AG09319 (cell line): ENCODE results near the gene TRUB2.
"Not testable (repeated sequence)": the region's sequence is repeated elsewhere in the genome, so short reads cannot be mapped to it uniquely, and the experiment has no call there.

Source experiments
- DNase-seq: peaks from one replicate; pipeline ENCODE4 v3.0.0-alpha.2; 2010; ENCODE audit warnings: low read depth; ENCODE audit errors: extremely low read depth
- CTCF ChIP-seq: IDR thresholded peaks from 2 replicates; pipeline ENCODE4 v1.5.1; 2011; ENCODE audit warnings: low read depth, mild to moderate bottlenecking, inconsistent platforms, low read length, moderate library complexity

Gene TRUB2

GRCh38 chr9:128339761-128340690, 17.8 kb upstream of the TRUB2 start, which contains the start of gene SLC27A4:
TSS of gene SLC27A4 (plus strand) at chr9:128340527. CDS start at chr9:128343133, 2,606 bp downstream.
- TF ChIP-seq CTCF: no peak
- peak; percentile 29 for DNase-seq

GRCh38 chr9:128338852-128339614, 16.8 kb upstream of the TRUB2 start:
- not testable (repeated sequence) for DNase-seq

GRCh38 chr9:128337936-128338335, 15.7 kb upstream of the TRUB2 start:
- TF ChIP-seq CTCF: no peak
- DNase-seq: no peak

GRCh38 chr9:128335914-128336313, 13.7 kb upstream of the TRUB2 start:
- DNase-seq: no peak
- TF ChIP-seq CTCF: no peak

GRCh38 chr9:128335161-128335560, 12.9 kb upstream of the TRUB2 start:
- no peak for TF ChIP-seq CTCF
- no peak for DNase-seq

- TF ChIP-seq CTCF: no peak
Observed at GRCh38 chr9:128333451-128333869, 11.2 kb upstream of the TRUB2 start.

GRCh38 chr9:128325629-128326028, 3.4 kb upstream of the TRUB2 start:
- DNase-seq: no peak
- no peak for TF ChIP-seq CTCF

More at GRCh38 chr9:128333451-128333869, 11.2 kb upstream of the TRUB2 start:
- DNase-seq: no peak
